ENCODE data around the gene KASH5.

KASH5 gene

GRCh38 chr19:49437231-49437630, 49.2 kb downstream of the KASH5 start:
- Histone ChIP-seq H3K27me3 (ENCODE audit: low read depth, low read length) (peaks cover 45% of the 10 kb centered on the region), H3K4me2 (ENCODE audit: low read length) (no peak overlapping the region), H3K4me1 (ENCODE audit: low read length) (peaks cover under 1% of the 10 kb centered on the region; the same call in 1 of the 2 replicates), H3K9me3 (ENCODE audit: insufficient read depth, low read length) (no peaks in the 10 kb centered on the region), H3K79me2 (ENCODE audit: low read length) (no peaks in the 10 kb centered on the region), H3K9ac (ENCODE audit: low read length) (no peak overlapping the region), H2AFZ (ENCODE audit: low read depth, low read length) (no peak overlapping the region), H3K36me3 (replicated peaks; ENCODE audit: low read depth, low read length) (no peaks in the 10 kb centered on the region), H3K27ac (ENCODE audit: low read length) (no peak overlapping the region), H3K4me3 (ENCODE audit: low read length) (no peak overlapping the region), H4K20me1 (ENCODE audit: insufficient read depth, low read length) (no peaks in the 10 kb centered on the region)
- TF ChIP-seq, protein P1, sequence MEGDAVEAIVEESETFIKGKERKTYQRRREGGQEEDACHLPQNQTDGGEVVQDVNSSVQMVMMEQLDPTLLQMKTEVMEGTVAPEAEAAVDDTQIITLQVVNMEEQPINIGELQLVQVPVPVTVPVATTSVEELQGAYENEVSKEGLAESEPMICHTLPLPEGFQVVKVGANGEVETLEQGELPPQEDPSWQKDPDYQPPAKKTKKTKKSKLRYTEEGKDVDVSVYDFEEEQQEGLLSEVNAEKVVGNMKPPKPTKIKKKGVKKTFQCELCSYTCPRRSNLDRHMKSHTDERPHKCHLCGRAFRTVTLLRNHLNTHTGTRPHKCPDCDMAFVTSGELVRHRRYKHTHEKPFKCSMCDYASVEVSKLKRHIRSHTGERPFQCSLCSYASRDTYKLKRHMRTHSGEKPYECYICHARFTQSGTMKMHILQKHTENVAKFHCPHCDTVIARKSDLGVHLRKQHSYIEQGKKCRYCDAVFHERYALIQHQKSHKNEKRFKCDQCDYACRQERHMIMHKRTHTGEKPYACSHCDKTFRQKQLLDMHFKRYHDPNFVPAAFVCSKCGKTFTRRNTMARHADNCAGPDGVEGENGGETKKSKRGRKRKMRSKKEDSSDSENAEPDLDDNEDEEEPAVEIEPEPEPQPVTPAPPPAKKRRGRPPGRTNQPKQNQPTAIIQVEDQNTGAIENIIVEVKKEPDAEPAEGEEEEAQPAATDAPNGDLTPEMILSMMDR (IDR thresholded peaks at IDR 0.05; ENCODE audit: low read depth, low read length): no peak
- no peak for TF ChIP-seq EZH2phosphoT487 (IDR thresholded peaks at IDR 0.05; ENCODE audit: low read depth)

- H3K4me3 ChIP-seq (ENCODE audit: low read length): no peak overlapping the region
- no peak overlapping the region for H3K4me2 ChIP-seq (ENCODE audit: low read length)
- H3K9ac ChIP-seq (ENCODE audit: low read length): no peak overlapping the region
- H3K4me1 ChIP-seq (ENCODE audit: low read length): peaks cover 4% of the 10 kb centered on the region; the same call in 1 of the 2 replicates
- no peak for TF ChIP-seq EZH2phosphoT487 (IDR thresholded peaks at IDR 0.05; ENCODE audit: low read depth)
- TF ChIP-seq, protein P1 (IDR thresholded peaks at IDR 0.05; ENCODE audit: low read depth, low read length): no peak
- no peaks in the 10 kb centered on the region for H3K9me3 ChIP-seq (ENCODE audit: insufficient read depth, low read length)
- H3K79me2 ChIP-seq (ENCODE audit: low read length): no peaks in the 10 kb centered on the region
- H3K27ac ChIP-seq (ENCODE audit: low read length): no peak overlapping the region
- no peak overlapping the region for H2AFZ ChIP-seq (ENCODE audit: low read depth, low read length)
- H3K27me3 ChIP-seq (ENCODE audit: low read depth, low read length): peaks cover 48% of the 10 kb centered on the region
- H3K36me3 ChIP-seq (replicated peaks; ENCODE audit: low read depth, low read length): no peaks in the 10 kb centered on the region
- H4K20me1 ChIP-seq (ENCODE audit: insufficient read depth, low read length): no peaks in the 10 kb centered on the region
Observed at GRCh38 chr19:49438261-49438660, 50.2 kb downstream of the KASH5 start.

- no peak overlapping the region for H2AFZ ChIP-seq (ENCODE audit: low read depth, low read length)
- peaks cover 48% of the 10 kb centered on the region for H3K27me3 ChIP-seq (ENCODE audit: low read depth, low read length)
Observed at GRCh38 chr19:49439836-49440235, 51.8 kb downstream of the KASH5 start.

DNA sequence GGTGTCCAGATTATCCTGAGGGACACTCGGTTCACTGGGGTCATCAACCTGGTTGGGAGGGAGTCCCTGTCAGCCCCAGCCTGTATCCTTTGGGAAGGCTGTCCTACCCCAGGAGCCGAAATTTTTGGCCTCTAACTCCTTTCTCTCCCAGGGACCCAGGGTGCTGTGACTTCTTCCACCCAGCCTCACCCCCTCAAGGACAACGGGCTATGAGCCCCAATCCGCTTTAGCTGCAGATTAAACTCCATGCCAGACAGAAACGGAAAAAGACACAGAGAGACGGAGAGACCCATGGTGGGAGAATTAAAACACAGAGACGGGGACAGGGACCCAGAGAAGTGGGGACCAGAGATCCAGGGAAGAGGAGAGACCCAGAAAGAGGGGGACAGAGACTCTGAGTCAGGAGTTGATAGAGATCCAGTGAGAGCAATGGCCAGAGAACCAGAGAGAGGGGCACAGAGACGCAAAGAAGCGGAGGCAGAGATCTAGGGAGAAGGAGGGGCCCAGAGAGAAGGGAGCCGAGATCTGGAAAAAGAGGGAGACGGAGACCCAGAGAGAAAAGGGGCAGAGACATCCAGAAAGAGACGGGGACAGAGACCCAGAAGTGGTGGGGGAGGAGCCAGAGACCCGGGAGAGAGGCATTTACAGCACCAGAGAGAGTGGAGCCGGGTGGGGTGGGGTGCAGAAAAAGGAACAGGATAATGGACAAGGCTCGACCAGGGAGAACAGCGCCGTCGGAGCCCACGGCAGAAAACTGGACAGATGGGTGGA, 52.6 kb downstream of the KASH5 start:
- Histone ChIP-seq H3K27ac (ENCODE audit: low read length) (no peak overlapping the region), H3K4me1 (ENCODE audit: low read length) (peaks cover 4% of the 10 kb centered on the region; the same call in 1 of the 2 replicates), H3K4me3 (ENCODE audit: low read length) (no peak overlapping the region), H3K79me2 (ENCODE audit: low read length) (no peaks in the 10 kb centered on the region), H3K9ac (ENCODE audit: low read length) (no peak overlapping the region), H3K4me2 (ENCODE audit: low read length) (no peak overlapping the region), H4K20me1 (ENCODE audit: insufficient read depth, low read length) (no peaks in the 10 kb centered on the region), H3K36me3 (replicated peaks; ENCODE audit: low read depth, low read length) (no peaks in the 10 kb centered on the region), H3K27me3 (ENCODE audit: low read depth, low read length) (peaks cover 48% of the 10 kb centered on the region), H2AFZ (ENCODE audit: low read depth, low read length) (no peak overlapping the region), H3K9me3 (ENCODE audit: insufficient read depth, low read length) (no peaks in the 10 kb centered on the region)
- no peak for TF ChIP-seq EZH2phosphoT487 (IDR thresholded peaks at IDR 0.05; ENCODE audit: low read depth)
- TF ChIP-seq, protein P1 (IDR thresholded peaks at IDR 0.05; ENCODE audit: low read depth, low read length): no peak

More at GRCh38 chr19:49439836-49440235, 51.8 kb downstream of the KASH5 start:
- H3K9me3 ChIP-seq (ENCODE audit: insufficient read depth, low read length): no peaks in the 10 kb centered on the region
- H3K79me2 ChIP-seq (ENCODE audit: low read length): no peaks in the 10 kb centered on the region
- H3K27ac ChIP-seq (ENCODE audit: low read length): no peak overlapping the region
- H3K4me1 ChIP-seq (ENCODE audit: low read length): peaks cover 4% of the 10 kb centered on the region; the same call in 1 of the 2 replicates
- no peak overlapping the region for H3K9ac ChIP-seq (ENCODE audit: low read length)
- no peaks in the 10 kb centered on the region for H3K36me3 ChIP-seq (replicated peaks; ENCODE audit: low read depth, low read length)
- TF ChIP-seq, protein P1 (IDR thresholded peaks at IDR 0.05; ENCODE audit: low read depth, low read length): no peak
- TF ChIP-seq EZH2phosphoT487 (IDR thresholded peaks at IDR 0.05; ENCODE audit: low read depth): no peak
- no peak overlapping the region for H3K4me2 ChIP-seq (ENCODE audit: low read length)
- H4K20me1 ChIP-seq (ENCODE audit: insufficient read depth, low read length): no peaks in the 10 kb centered on the region
- H3K4me3 ChIP-seq (ENCODE audit: low read length): no peak overlapping the region
